K562 (cell line): Measurements from ENCODE around the gene SPRR1A. TPM values are rescaled to one million over a fixed set of nuclear protein-coding genes. Genes with fewer than 3 reads are reported as not detected.

Experiments used
- KHSRP ChIP-seq: fragments of 450-650 bp; IDR thresholded peaks from 2 replicates; pipeline ENCODE4 v1.6.1; 2017
- MTA2 ChIP-seq: fragments of 450-650 bp; IDR thresholded peaks from 2 replicates; pipeline ENCODE4 v1.6.1; 2016; ENCODE audit warnings: low read depth
- ZC3H8 ChIP-seq: fragments of 450-650 bp; IDR thresholded peaks from 2 replicates; pipeline ENCODE4 v1.6.1; 2017
- ZNF253 ChIP-seq: fragments of 250-450 bp; sonication (Bioruptor Pico); conservative IDR thresholded peaks from 2 replicates; pipeline ENCODE4 v1.6.1; 2021; ENCODE audit warnings: mild to moderate bottlenecking
- ZNF347 ChIP-seq: fragments of 450-650 bp; formaldehyde crosslinking; IDR thresholded peaks from 2 replicates; pipeline ENCODE4 v1.4.0; 2020; ENCODE audit warnings: low read depth, mild to moderate bottlenecking, moderate library complexity
- polyA plus RNA-seq, 8 experiments: library from polyadenylated mRNA; depleted of rRNA in 4 of 8; stranded (reverse) in 5 of 8; unstranded in 3 of 8; fragments of >200 nt; fragmentation: Nextera tagmentation in 2 of 8; fragmentation: Illumina TruSeq in 1 of 8; extraction: Ambion mirVana in 2 of 8; extraction: Trizol in 1 of 8; gene quantifications; 2 replicates each; pipeline versions ENCODE4 v1.2.1 to v1.2.3, GENCODE V29; 2011 to 2014; ENCODE audit warnings: inconsistent platforms in 1 of 8, missing spikeins in 1 of 8
- total RNA-seq, 7 experiments: library from RNA; depleted of rRNA in 6 of 7; stranded (reverse); fragments of >200 nt in 6 of 7; fragmentation: Illumina TruSeq in 2 of 7; extraction: Trizol in 2 of 7; gene quantifications; 2 replicates each; pipeline versions ENCODE4 v1.2.1 to v1.2.3, GENCODE V29; 2011 to 2021; ENCODE audit warnings: low replicate concordance in 1 of 7
- TF ChIP-seq, protein P1 (sequence below), 3 experiments: fragments of 200-800 bp in 1 of 3; fragments of 250-450 bp in 1 of 3; fragments of 450-650 bp in 1 of 3; sonication (Bioruptor Pico) in 1 of 3; sonication (Bioruptor generic) in 1 of 3; formaldehyde crosslinking in 1 of 3; IDR thresholded peaks; 2 replicates each; pipeline versions ENCODE4 v1.6.1 to v1.8.0; 2016 to 2022; ENCODE audit warnings: mild to moderate bottlenecking in 2 of 3, missing genetic modification characterization in 2 of 3, missing compliant biosample characterization in 1 of 3, moderate library complexity in 1 of 3
- TF ChIP-seq, protein P2 (sequence below): sonication (generic); formaldehyde crosslinking; IDR thresholded peaks from 2 replicates; pipeline ENCODE4 v1.5.0; 2020; ENCODE audit warnings: missing genetic modification reagents
- TF ChIP-seq, protein P3 (sequence below): fragments of 250-450 bp; sonication (Bioruptor Pico); IDR thresholded peaks from 2 replicates; pipeline ENCODE4 v1.4.0; 2020; ENCODE audit warnings: mild to moderate bottlenecking, moderate library complexity
- TF ChIP-seq, protein P4 (sequence below): fragments of 450-650 bp; conservative IDR thresholded peaks from 2 replicates; pipeline ENCODE4 v1.6.1; 2016; ENCODE audit warnings: missing genetic modification characterization, low read depth, mild to moderate bottlenecking, missing compliant biosample characterization, moderate library complexity
- TF ChIP-seq, protein P5 (sequence below): fragments of 250-450 bp; sonication (Bioruptor Pico); IDR thresholded peaks from 2 replicates; pipeline ENCODE4 v1.4.0; 2020; ENCODE audit warnings: mild to moderate bottlenecking, moderate library complexity, borderline replicate concordance

The SPRR1A gene
- total and polyA plus RNA-seq, 9 of the 15 experiments (the other 6 are each of a cell fraction or from before 2014, with no cell fraction given), result not detected

DNA sequence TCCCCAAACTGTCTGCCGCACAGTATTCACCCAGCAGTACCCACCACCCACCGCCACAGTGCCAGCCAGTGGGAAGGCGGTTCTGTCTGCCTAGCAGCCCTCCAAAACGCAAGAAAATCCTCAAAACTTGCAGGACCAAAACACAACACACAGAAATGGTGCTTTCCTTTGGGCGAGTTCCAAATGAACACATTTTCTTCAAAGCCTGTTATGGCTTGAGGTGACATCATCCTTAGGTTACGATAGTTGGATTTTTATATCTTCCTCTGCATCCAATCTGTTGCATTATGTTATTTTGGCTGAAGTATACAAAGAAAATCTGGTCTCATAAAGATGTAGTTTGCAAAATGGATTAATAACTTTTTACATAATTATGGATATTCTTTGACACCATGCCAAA, 9.3 kb downstream of the SPRR1A start (continued):
- TF ChIP-seq, protein P1, sequence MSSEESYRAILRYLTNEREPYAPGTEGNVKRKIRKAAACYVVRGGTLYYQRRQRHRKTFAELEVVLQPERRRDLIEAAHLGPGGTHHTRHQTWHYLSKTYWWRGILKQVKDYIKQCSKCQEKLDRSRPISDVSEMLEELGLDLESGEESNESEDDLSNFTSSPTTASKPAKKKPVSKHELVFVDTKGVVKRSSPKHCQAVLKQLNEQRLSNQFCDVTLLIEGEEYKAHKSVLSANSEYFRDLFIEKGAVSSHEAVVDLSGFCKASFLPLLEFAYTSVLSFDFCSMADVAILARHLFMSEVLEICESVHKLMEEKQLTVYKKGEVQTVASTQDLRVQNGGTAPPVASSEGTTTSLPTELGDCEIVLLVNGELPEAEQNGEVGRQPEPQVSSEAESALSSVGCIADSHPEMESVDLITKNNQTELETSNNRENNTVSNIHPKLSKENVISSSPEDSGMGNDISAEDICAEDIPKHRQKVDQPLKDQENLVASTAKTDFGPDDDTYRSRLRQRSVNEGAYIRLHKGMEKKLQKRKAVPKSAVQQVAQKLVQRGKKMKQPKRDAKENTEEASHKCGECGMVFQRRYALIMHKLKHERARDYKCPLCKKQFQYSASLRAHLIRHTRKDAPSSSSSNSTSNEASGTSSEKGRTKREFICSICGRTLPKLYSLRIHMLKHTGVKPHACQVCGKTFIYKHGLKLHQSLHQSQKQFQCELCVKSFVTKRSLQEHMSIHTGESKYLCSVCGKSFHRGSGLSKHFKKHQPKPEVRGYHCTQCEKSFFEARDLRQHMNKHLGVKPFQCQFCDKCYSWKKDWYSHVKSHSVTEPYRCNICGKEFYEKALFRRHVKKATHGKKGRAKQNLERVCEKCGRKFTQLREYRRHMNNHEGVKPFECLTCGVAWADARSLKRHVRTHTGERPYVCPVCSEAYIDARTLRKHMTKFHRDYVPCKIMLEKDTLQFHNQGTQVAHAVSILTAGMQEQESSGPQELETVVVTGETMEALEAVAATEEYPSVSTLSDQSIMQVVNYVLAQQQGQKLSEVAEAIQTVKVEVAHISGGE (CRISPR knock-in tag; IDR thresholded peaks at IDR 0.05), result no peak
- TF ChIP-seq ZC3H8 (no peak), ZNF347 (no peak), ZNF253 (CRISPR knock-in tag) (no peak), KHSRP (no peak), MTA2 (no peak)
- TF ChIP-seq, protein P2, sequence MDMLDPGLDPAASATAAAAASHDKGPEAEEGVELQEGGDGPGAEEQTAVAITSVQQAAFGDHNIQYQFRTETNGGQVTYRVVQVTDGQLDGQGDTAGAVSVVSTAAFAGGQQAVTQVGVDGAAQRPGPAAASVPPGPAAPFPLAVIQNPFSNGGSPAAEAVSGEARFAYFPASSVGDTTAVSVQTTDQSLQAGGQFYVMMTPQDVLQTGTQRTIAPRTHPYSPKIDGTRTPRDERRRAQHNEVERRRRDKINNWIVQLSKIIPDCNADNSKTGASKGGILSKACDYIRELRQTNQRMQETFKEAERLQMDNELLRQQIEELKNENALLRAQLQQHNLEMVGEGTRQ (CRISPR knock-in tag), result no peak
- TF ChIP-seq, protein P3, sequence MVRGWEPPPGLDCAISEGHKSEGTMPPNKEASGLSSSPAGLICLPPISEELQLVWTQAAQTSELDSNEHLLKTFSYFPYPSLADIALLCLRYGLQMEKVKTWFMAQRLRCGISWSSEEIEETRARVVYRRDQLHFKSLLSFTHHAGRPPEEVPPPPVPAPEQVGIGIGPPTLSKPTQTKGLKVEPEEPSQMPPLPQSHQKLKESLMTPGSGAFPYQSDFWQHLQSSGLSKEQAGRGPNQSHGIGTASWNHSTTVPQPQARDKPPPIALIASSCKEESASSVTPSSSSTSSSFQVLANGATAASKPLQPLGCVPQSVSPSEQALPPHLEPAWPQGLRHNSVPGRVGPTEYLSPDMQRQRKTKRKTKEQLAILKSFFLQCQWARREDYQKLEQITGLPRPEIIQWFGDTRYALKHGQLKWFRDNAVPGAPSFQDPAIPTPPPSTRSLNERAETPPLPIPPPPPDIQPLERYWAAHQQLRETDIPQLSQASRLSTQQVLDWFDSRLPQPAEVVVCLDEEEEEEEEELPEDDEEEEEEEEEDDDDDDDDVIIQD (CRISPR knock-in tag), result no peak
- TF ChIP-seq, protein P4, sequence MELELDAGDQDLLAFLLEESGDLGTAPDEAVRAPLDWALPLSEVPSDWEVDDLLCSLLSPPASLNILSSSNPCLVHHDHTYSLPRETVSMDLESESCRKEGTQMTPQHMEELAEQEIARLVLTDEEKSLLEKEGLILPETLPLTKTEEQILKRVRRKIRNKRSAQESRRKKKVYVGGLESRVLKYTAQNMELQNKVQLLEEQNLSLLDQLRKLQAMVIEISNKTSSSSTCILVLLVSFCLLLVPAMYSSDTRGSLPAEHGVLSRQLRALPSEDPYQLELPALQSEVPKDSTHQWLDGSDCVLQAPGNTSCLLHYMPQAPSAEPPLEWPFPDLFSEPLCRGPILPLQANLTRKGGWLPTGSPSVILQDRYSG (tag), result no peak
- TF ChIP-seq, protein P5, sequence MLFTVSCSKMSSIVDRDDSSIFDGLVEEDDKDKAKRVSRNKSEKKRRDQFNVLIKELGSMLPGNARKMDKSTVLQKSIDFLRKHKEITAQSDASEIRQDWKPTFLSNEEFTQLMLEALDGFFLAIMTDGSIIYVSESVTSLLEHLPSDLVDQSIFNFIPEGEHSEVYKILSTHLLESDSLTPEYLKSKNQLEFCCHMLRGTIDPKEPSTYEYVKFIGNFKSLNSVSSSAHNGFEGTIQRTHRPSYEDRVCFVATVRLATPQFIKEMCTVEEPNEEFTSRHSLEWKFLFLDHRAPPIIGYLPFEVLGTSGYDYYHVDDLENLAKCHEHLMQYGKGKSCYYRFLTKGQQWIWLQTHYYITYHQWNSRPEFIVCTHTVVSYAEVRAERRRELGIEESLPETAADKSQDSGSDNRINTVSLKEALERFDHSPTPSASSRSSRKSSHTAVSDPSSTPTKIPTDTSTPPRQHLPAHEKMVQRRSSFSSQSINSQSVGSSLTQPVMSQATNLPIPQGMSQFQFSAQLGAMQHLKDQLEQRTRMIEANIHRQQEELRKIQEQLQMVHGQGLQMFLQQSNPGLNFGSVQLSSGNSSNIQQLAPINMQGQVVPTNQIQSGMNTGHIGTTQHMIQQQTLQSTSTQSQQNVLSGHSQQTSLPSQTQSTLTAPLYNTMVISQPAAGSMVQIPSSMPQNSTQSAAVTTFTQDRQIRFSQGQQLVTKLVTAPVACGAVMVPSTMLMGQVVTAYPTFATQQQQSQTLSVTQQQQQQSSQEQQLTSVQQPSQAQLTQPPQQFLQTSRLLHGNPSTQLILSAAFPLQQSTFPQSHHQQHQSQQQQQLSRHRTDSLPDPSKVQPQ (CRISPR knock-in tag), result no peak
